Activated CD4-positive, alpha-beta memory T cell treated with anti-CD3 and anti-CD28 coated beads for 36 hours (primary cell): Measurements from ENCODE around the gene C19orf33. TPM values are rescaled to one million over a fixed set of nuclear protein-coding genes. Genes with fewer than 3 reads are reported as not detected.

Experiments used
- CTCF ChIA-PET: fragments of 350-600 bp; sonication (Branson Sonifier 250); formaldehyde crosslinking; loops from one replicate; lab custom pipeline; 2021; ENCODE audit warnings: antibody characterized with exemption, inconsistent platforms; lab: Charles Lee
- POLR2A ChIA-PET: fragments of 350-600 bp; sonication (Branson Sonifier 250); formaldehyde crosslinking; loops from one replicate; lab custom pipeline; 2021; ENCODE audit warnings: antibody characterized with exemption; lab: Charles Lee
- DNase-seq: peaks from one replicate; pipeline ENCODE4 v3.0.0-alpha.2; 2020
- H3K27ac Mint-ChIP-seq: one replicate; pipeline ENCODE4 v1.8.0; 2021; ENCODE audit warnings: mixed read lengths
- H3K27me3 Mint-ChIP-seq: one replicate; pipeline ENCODE4 v1.8.0; 2021; ENCODE audit warnings: mixed read lengths
- H3K36me3 Mint-ChIP-seq: one replicate; pipeline ENCODE4 v1.8.0; 2021; ENCODE audit warnings: mixed read lengths
- H3K4me1 Mint-ChIP-seq: one replicate; pipeline ENCODE4 v1.8.0; 2021; ENCODE audit warnings: low read depth, mixed read lengths
- H3K4me3 Mint-ChIP-seq: one replicate; pipeline ENCODE4 v1.8.0; 2021; ENCODE audit warnings: mild to moderate bottlenecking, mixed read lengths
- H3K9me3 Mint-ChIP-seq: one replicate; pipeline ENCODE4 v1.8.0; 2021; ENCODE audit warnings: mixed read lengths
- intact Hi-C: fragments of 100-400 bp; cut with micrococcal nuclease; formaldehyde crosslinking; loops from one replicate; pipeline ENCODE4 v1.15.1; 2023
- total RNA-seq, 2 experiments: library from RNA; stranded (reverse); gene quantifications; one replicate each; pipeline ENCODE4 v1.2.3, GENCODE V29; 2021

C19orf33 gene
- total RNA-seq, 2 experiments from 2014 or later, result not detected

GRCh38 chr19:38304352-38304865 is 358 bp downstream of the C19orf33 start:
- H3K27ac Mint-ChIP-seq, result no peak overlapping the region

GRCh38 chr19:38304866-38305429 is 897 bp downstream of the C19orf33 start:
- no peak for DNase-seq
- H3K36me3 Mint-ChIP-seq, result peaks cover 8% of the 10 kb centered on the region
- no peaks in the 10 kb centered on the region for H3K9me3 Mint-ChIP-seq
- H3K27ac Mint-ChIP-seq, result no peak overlapping the region
- no peaks in the 10 kb centered on the region for H3K4me1 Mint-ChIP-seq
- POLR2A ChIA-PET, result no interaction called here
- CTCF ChIA-PET, result no interaction called here
- no peaks in the 10 kb centered on the region for H3K27me3 Mint-ChIP-seq
- intact Hi-C loops, result no loop called here
- H3K4me3 Mint-ChIP-seq, result no peak overlapping the region

More at GRCh38 chr19:38304352-38304865, 358 bp downstream of the C19orf33 start:
- intact Hi-C loops, result no loop called here
- Mint-ChIP-seq H3K9me3 (no peaks in the 10 kb centered on the region), H3K4me1 (no peaks in the 10 kb centered on the region), H3K4me3 (no peak overlapping the region), H3K36me3 (peaks cover 8% of the 10 kb centered on the region), H3K27me3 (no peaks in the 10 kb centered on the region)
- no peak for DNase-seq
- CTCF ChIA-PET, result no interaction called here
- POLR2A ChIA-PET, result no interaction called here

GRCh38 chr19:38306236-38306635 is 2.2 kb downstream of the C19orf33 start:
- H3K27ac Mint-ChIP-seq, result no peak overlapping the region
- no peaks in the 10 kb centered on the region for H3K9me3 Mint-ChIP-seq
- no peak for DNase-seq
- no peaks in the 10 kb centered on the region for H3K27me3 Mint-ChIP-seq
- intact Hi-C loops, result no loop called here
- H3K36me3 Mint-ChIP-seq, result peaks cover 8% of the 10 kb centered on the region
- CTCF ChIA-PET, result no interaction called here
- no peaks in the 10 kb centered on the region for H3K4me1 Mint-ChIP-seq
- H3K4me3 Mint-ChIP-seq, result no peak overlapping the region
- POLR2A ChIA-PET, result no interaction called here

GRCh38 chr19:38307076-38307475 is 3.0 kb downstream of the C19orf33 start:
- Mint-ChIP-seq H3K27ac (no peak overlapping the region), H3K4me3 (no peak overlapping the region), H3K27me3 (no peaks in the 10 kb centered on the region), H3K36me3 (peaks cover 8% of the 10 kb centered on the region), H3K4me1 (no peaks in the 10 kb centered on the region), H3K9me3 (no peaks in the 10 kb centered on the region)
- ChIA-PET POLR2A (no interaction called here), CTCF (no interaction called here)
- DNase-seq, result no peak
- intact Hi-C loops, result no loop called here

- Mint-ChIP-seq H3K36me3 (peaks cover 8% of the 10 kb centered on the region), H3K27ac (no peak overlapping the region), H3K4me1 (peaks cover 3% of the 10 kb centered on the region), H3K9me3 (no peaks in the 10 kb centered on the region), H3K4me3 (no peak overlapping the region), H3K27me3 (no peaks in the 10 kb centered on the region)
- CTCF ChIA-PET, result no interaction called here
- DNase-seq, result no peak
- intact Hi-C loops, result no loop called here
- POLR2A ChIA-PET, result no interaction called here
Observed at GRCh38 chr19:38307597-38307996, 3.5 kb downstream of the C19orf33 start.

- intact Hi-C loops, result no loop called here
- CTCF ChIA-PET, result no interaction called here
- POLR2A ChIA-PET, result no interaction called here
Observed at GRCh38 chr19:38308006-38308766, 4.1 kb downstream of the C19orf33 start.

GRCh38 chr19:38308926-38309614 is 5.0 kb downstream of the C19orf33 start:
- H3K4me1 Mint-ChIP-seq, result peaks cover 10% of the 10 kb centered on the region
- no peak overlapping the region for H3K27ac Mint-ChIP-seq
- no peaks in the 10 kb centered on the region for H3K9me3 Mint-ChIP-seq
- H3K36me3 Mint-ChIP-seq, result peaks cover 8% of the 10 kb centered on the region
- intact Hi-C loops, result no loop called here
- H3K4me3 Mint-ChIP-seq, result no peak overlapping the region
- H3K27me3 Mint-ChIP-seq, result no peaks in the 10 kb centered on the region
- POLR2A ChIA-PET, result no interaction called here
- DNase-seq, result no peak
- CTCF ChIA-PET, result interaction anchor here (1.5 kb wide), 1 partner anchor 65 kb away, joined by 3 read pairs; no protein-coding TSS in a partner anchor

More at GRCh38 chr19:38308006-38308766, 4.1 kb downstream of the C19orf33 start:
- Mint-ChIP-seq H3K4me1 (peaks cover 4% of the 10 kb centered on the region), H3K27ac (no peak overlapping the region), H3K27me3 (no peaks in the 10 kb centered on the region), H3K4me3 (no peak overlapping the region), H3K9me3 (no peaks in the 10 kb centered on the region), H3K36me3 (peaks cover 8% of the 10 kb centered on the region)
- DNase-seq, result no peak

GRCh38 chr19:38309615-38310278 is 5.7 kb downstream of the C19orf33 start:
- peaks cover 10% of the 10 kb centered on the region for H3K4me1 Mint-ChIP-seq
- CTCF ChIA-PET, result interaction anchor here (1.5 kb wide), 1 partner anchor 65 kb away, joined by 3 read pairs; no protein-coding TSS in a partner anchor
- POLR2A ChIA-PET, result interaction anchor here (0.6 kb wide), 1 partner anchor 1943 kb away, joined by 5 read pairs; no protein-coding TSS in a partner anchor
- no peaks in the 10 kb centered on the region for H3K9me3 Mint-ChIP-seq
- intact Hi-C loops, result no loop called here
- peaks cover 8% of the 10 kb centered on the region for H3K36me3 Mint-ChIP-seq
- no peak for DNase-seq
- no peak overlapping the region for H3K4me3 Mint-ChIP-seq
- no peaks in the 10 kb centered on the region for H3K27me3 Mint-ChIP-seq
- H3K27ac Mint-ChIP-seq, result no peak overlapping the region

- no peaks in the 10 kb centered on the region for H3K9me3 Mint-ChIP-seq
- H3K4me1 Mint-ChIP-seq, result peaks cover 12% of the 10 kb centered on the region
- no peak overlapping the region for H3K27ac Mint-ChIP-seq
- POLR2A ChIA-PET, result interaction anchor here (0.6 kb wide), 1 partner anchor 1943 kb away, joined by 5 read pairs; no protein-coding TSS in a partner anchor
- H3K27me3 Mint-ChIP-seq, result no peaks in the 10 kb centered on the region
- H3K4me3 Mint-ChIP-seq, result no peak overlapping the region
- CTCF ChIA-PET, result interaction anchor here (1.5 kb wide), 1 partner anchor 66 kb away, joined by 3 read pairs; no protein-coding TSS in a partner anchor
- no peak for DNase-seq
- peaks cover 8% of the 10 kb centered on the region for H3K36me3 Mint-ChIP-seq
- intact Hi-C loops, result no loop called here
Observed at GRCh38 chr19:38310279-38310670, 6.2 kb downstream of the C19orf33 start.

- no peak overlapping the region for H3K4me3 Mint-ChIP-seq
- intact Hi-C loops, result no loop called here
- no peak overlapping the region for H3K27ac Mint-ChIP-seq
- H3K27me3 Mint-ChIP-seq, result no peaks in the 10 kb centered on the region
- ChIA-PET POLR2A (no interaction called here), CTCF (no interaction called here)
- no peaks in the 10 kb centered on the region for H3K9me3 Mint-ChIP-seq
- H3K36me3 Mint-ChIP-seq, result peaks cover 8% of the 10 kb centered on the region
- peaks cover 13% of the 10 kb centered on the region for H3K4me1 Mint-ChIP-seq
- no peak for DNase-seq
Observed at GRCh38 chr19:38310986-38311385, 6.9 kb downstream of the C19orf33 start.

GRCh38 chr19:38315657-38316476 is 11.8 kb downstream of the C19orf33 start, which contains the start of gene YIF1B:
TSS of gene YIF1B (minus strand) at chr19:38315947. CDS start at chr19:38315917, 30 bp downstream.
- intact Hi-C loops, result loop anchor here (1.0 to 5.0 kb wide), 7 partner anchors 20 to 539 kb away; partner anchors contain the start of genes GGN, PSMD8, SIPA1L3 and SPINT2

More at GRCh38 chr19:38315657-38316476, 11.8 kb downstream of the C19orf33 start, which contains the start of gene YIF1B:
- CTCF ChIA-PET, result interaction anchor here (0.9 kb wide), 1 partner anchor 72 kb away, joined by 3 read pairs; no protein-coding TSS in a partner anchor
- Mint-ChIP-seq H3K27me3 (no peaks in the 10 kb centered on the region), H3K4me1 (peaks cover 38% of the 10 kb centered on the region), H3K4me3 (peak within 1 kb of the TSS; percentile 83), H3K27ac (peak within 1 kb of the TSS; percentile 88), H3K9me3 (no peaks in the 10 kb centered on the region), H3K36me3 (no peaks in the 10 kb centered on the region)
- peak; percentile 98 for DNase-seq
- POLR2A ChIA-PET, result no interaction called here
